DMS53 treated with DMSO at 0.1 percent for 48 hours (cell line): Measurements from ENCODE around the gene CCDC158.
"Not testable (repeated sequence)": the region's sequence is repeated elsewhere in the genome, so short reads cannot be mapped to it uniquely, and the experiment has no call there.

Experiments used
- DNase-seq: peaks from one replicate; lab custom pipeline; 2025; ENCODE audit not compliant: unreplicated experiment; lab: John Stamatoyannopoulos, UW

CCDC158 gene

DNA sequence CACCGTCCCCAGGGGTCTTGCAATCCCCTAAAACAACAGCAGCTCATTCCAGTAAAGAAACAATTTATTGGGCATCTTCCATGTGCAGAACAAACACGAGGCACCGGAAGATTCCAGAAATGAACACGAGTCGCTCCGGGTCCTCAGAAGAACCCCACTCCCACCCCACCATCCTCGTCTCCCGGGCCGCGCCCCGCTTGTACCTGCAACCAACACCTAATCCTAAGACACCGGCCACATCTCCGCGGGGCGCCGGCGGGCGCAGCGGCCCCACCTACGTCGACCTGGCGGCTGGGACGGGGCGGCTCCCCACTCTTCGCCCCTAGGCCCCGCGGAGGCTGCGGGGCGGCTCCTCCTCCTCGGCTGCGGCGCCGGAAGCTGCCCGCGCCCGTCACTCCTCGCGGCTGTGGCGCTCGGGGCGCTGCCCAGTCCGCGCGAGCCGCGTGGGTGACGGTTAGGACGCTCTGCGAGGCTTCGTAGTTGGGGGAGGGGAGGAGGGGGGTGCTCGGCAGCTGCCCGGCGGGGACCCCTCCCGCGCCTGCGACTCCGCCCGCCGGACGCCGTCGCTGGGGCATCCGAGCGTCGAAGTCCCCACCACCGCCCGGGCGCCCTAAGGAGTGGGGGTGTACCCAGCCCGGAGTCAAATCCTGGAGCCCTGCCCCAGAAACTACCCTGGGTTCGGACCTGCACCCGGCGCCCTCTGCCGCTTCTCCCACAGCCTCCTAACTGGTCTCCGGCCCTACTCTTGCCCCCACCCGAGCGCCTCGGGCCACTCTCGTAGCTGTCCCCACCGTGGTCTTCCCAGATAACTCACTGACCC is at the start of gene CCDC158:
TSS of gene CCDC158 (minus strand) at position 380 of the 820 bp plus-strand sequence. CDS start 17,934 bp downstream, outside the sequence.
- DNase-seq, result no peak

DNA sequence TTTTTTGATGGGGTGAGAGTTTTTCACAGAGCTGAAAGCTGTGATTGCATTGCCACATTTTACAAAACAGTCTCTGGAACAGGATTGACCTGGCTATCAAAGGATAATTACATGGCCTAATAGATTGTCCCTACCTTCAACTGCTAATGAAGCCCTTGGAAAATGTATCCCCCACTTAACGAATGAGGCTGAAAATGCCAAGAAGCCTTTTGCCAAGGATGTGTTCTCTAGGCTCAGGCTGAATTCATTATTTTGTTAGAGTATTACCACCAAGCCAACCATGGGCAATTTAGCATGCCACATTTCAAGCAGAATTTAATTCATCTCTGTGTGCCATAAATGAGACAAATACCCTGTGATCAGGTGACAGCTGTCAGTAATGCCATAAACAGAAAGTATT is 49.6 kb upstream of the CCDC158 start:
- no peak for DNase-seq

GRCh38 chr4:76470064-76470463 is 49.1 kb upstream of the CCDC158 start:
- DNase-seq, result no peak

DNA sequence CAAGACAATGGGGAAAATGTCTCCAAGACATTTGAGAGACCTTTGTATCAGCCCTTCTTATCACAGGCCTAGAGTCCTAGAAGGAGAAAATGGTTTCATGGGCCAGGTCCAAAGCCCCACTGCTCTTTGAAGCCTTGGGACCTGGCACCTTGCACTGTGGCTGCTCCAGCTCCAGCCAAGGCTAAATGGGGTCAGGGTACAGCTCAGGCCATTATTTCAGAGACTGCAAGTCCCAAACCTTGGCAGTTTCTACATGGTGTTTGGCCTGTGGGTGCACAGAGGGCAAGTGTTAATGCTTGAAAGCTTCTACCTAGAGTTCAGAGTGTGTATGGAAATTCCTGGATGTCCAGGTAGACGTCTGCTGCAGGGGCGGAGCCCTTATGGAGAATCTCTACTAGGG is 42.6 kb upstream of the CCDC158 start:
- no peak for DNase-seq

DNA sequence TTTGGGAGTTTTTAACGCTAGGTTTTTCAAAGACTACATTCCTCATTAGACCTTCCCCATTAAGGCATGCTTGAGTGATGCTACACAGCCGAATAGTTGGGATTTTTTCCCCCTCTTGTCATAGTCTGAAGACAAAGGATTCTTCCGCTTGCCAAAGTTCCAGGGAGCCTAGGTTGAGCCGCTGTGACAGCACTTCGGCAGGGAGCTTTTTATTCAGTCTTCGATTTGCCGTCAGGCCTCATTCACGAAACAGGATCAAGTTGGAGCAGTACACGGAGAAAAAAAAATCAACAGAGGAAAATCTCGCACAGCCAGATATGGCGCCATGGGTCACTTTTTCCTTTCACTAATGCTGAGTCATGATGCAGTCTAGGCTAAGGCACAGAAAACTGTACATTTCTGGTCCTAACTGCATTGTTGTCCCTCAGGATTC is 38.4 kb upstream of the CCDC158 start:
- DNase-seq, result no peak

DNA sequence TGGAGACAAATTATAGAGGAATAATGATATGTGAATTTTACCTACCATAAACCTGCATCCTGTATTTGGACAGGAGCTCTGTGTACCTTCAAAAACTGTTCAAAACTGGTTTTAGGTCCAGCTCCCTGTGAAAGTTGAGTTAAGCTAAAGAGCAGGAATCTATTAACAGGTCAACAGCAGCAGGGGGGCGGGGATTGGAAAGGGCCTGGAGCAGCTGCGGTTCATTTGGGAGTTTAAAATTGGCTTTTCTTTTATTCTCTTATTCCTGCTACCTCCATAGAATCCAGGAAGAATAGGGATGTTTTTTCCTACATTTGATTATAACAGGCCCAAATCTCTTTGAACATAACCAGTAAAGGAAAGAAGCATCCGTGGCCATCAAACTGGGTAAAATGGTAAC is 37.9 kb upstream of the CCDC158 start:
- DNase-seq, result no peak

GRCh38 chr4:76458297-76458696 is 37.4 kb upstream of the CCDC158 start:
- DNase-seq, result no peak

DNA sequence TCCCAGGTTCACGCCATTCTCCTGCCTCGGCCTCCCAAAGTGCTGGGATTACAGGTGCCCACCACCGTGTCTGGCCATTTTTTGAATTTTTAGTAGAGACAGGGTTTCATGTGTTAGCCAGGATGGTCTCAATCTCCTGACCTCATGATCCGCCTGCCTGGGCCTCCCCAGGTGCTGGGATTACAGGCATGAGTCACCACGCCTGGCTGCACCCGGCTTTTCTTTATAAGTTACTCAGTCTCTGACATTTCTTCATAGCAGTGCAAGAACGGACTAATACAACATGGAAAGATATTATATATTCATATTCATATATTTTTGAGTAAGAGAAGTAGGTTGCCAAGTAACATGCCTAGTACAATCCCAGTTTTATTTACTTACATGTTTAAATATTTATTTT is 36.9 kb upstream of the CCDC158 start:
- no peak for DNase-seq

- not testable (repeated sequence) for DNase-seq
Measured at GRCh38 chr4:76454073-76454472, 33.1 kb upstream of the CCDC158 start.

- DNase-seq, result no peak
Measured at GRCh38 chr4:76453232-76453631, 32.3 kb upstream of the CCDC158 start.

GRCh38 chr4:76449833-76450232 is 28.9 kb upstream of the CCDC158 start:
- DNase-seq, result no peak

DNA sequence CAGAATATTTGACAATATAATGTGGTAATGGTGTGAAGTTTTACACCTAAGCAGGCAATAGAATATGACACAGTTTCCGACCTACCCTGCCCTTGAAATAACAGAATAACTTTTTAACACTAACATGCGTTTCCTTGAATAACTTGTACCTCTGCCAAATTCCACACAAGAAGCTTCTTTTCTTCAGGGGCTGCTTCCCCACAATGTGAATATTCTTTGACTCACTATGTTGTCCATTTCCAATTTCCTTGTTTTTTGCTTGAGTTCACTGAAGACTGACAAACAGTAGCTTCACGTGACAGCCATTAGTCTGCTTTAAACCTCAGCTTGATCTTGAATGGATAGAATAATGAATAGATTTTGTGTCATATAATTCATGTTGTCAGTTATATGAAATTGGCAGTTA is 28.4 kb upstream of the CCDC158 start:
- DNase-seq, result no peak

DNA sequence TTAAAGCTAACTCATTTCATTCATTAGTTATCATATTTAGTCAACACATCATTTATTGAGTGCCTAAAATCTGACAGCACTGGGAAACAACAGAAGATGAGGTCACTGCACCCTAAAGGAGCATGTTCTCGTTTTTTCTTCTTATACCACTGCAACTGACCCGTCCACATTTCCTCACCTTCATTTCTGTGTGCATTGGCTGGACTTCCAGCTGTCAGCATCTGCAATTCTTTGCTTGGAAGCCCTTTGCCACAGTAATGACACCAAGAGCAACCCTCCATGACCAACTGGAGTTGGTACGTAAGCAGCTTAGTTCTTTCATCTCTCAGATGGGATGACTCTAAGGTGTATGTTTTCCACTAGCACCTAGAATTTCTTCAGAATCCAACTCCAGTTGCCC is 27.3 kb upstream of the CCDC158 start:
- no peak for DNase-seq

DNA sequence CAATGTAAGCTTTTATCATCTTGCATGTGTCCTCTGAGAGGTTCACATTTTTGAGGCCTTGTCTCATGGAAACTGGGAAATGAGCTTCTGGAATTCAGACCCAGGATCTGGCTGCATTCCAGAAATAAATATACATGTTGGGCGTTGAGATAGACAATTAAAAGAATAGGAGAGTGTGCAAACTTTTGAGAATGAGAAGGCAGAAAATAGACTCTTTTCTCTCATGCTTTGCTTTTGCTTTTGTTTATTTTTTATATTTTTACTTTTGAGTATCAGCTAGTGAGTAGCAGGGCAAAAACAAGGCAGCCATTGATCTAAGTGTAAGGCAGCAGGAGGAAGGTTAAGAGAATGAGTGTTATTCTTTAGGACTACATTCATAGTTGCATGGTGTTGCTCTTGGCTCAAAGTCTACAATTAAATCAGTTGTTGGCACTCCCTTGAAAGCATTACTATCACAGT is 26.5 kb upstream of the CCDC158 start:
- no peak for DNase-seq

DNA sequence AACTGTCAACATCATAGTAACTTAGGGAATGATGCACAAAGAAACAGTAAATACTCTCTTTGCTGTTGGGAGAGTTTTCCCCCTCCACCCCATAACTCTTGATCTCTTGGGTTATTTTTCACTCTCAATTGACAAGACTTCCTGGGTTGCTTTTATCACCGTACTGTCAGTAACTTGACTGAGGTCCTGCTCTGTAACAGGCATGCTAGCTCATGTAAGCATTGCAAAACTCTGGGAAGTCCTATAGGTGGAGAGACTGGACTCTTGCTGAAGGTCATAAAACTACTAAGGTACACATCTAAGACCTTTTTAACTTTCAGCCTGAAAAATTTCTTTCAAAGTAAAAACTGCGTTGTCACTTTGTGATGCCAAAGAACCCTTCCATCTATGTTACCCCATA is 25.0 kb upstream of the CCDC158 start:
- DNase-seq, result no peak

DNA sequence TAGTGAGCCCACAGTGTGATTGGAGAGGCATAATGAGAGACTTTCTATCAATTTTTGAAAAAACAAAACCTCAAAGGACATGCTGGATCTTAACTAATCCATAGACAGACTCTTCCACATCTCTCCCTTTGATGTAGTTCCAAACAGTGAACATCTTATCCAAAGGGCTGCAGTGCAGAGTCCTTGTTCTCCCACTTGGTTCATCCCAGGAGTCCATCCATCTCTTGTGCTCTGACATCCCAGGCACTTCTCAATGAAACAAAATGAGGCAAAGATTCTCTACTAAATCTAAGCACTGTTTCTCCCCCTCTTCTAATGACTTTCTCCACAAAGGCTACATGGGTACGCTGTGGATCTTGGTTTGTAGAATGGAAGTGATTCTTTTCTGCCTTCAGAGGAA is 22.4 kb upstream of the CCDC158 start:
- DNase-seq, result no peak

GRCh38 chr4:76442807-76443206 is 21.9 kb upstream of the CCDC158 start:
- DNase-seq, result no peak

- DNase-seq, result no peak
Measured at GRCh38 chr4:76441881-76442280, 20.9 kb upstream of the CCDC158 start.

DNA sequence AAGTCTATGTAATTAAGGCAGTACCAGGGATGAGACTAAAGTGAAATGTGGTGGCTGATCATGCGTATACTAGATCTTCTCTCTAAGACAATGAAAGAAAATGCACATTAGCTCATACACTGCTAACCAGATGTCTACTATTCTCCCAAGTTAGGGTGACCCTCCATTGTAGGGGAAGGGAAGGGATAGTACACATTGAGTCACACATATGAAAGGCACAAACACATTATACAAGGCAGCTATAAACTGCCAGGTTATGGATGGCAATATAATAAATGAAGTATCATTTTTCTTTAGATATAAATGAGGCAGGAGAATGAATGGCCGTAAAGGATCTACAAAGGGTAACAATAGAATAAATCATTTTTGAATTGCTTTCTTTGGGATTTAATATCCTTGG is 18.6 kb upstream of the CCDC158 start:
- no peak for DNase-seq

- DNase-seq, result no peak
Measured at GRCh38 chr4:76435528-76436319, 14.8 kb upstream of the CCDC158 start.

DNA sequence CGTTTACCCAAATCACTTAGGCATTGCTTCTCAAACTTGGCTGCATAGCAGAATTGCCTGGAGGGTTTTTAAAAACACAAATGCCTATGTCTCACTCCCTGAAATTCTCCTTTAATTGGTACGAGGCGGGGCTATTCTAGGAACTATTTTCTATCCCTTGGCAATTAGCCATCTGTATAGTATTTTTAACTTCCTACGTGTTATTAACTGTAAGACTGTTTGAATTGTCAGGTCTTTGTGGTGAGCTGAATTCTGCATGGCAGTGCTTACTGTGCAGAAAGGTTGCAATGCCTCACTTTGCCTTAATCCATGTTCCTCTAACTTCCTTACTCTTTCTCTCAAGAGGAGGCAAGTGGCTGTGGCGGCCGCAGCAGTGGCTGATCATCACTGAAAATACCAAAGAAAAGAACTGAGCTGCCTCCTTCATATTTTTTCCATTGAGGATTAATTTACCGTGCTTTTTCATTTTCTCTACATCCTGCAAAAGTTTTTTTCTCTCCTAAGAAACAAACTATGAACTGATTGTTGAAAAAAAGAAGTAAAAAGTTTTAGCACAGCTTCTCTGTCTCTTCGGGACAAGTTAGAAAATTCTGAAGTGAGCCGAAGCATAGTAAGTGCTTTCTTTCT is 14.1 kb upstream of the CCDC158 start, which contains the start of gene SHROOM3:
TSS of gene SHROOM3 (plus strand) at position 329 of the 627 bp plus-strand sequence. CDS start 824 bp downstream, outside the sequence.
- DNase-seq, result no peak
